Trophoblast cell (in vitro differentiated cells and primary cell): ENCODE measurements around the gene TBXAS1.

Experiments
- DNase-seq, 2 donors: peaks; one replicate each; pipeline ENCODE4 v3.0.0-alpha.2; 2016
- H2AFZ ChIP-seq: 2 replicates; pipeline ENCODE4 v1.6.1; 2013; ENCODE audit warnings: low read length, moderate library complexity, mild to moderate bottlenecking; ENCODE audit not compliant: insufficient read depth, poor library complexity
- H2AK5ac ChIP-seq: 2 replicates; pipeline ENCODE4 v1.6.1; 2013; ENCODE audit warnings: mild to moderate bottlenecking, low read length
- H2BK120ac ChIP-seq: 2 replicates; pipeline ENCODE4 v1.6.1; 2013; ENCODE audit warnings: low read length, mild to moderate bottlenecking, moderate library complexity; ENCODE audit not compliant: insufficient read depth, poor library complexity
- H2BK12ac ChIP-seq: 2 replicates; pipeline ENCODE4 v1.6.1; 2013; ENCODE audit warnings: mild to moderate bottlenecking, low read length, moderate library complexity
- H2BK5ac ChIP-seq: 2 replicates; pipeline ENCODE4 v1.6.1; 2013; ENCODE audit warnings: low read length, low read depth, moderate library complexity, mild to moderate bottlenecking; ENCODE audit not compliant: poor library complexity
- H3K14ac ChIP-seq: 2 replicates; pipeline ENCODE4 v1.6.1; 2013; ENCODE audit warnings: mild to moderate bottlenecking, low read length
- H3K18ac ChIP-seq: 2 replicates; pipeline ENCODE4 v1.6.1; 2013; ENCODE audit warnings: mild to moderate bottlenecking, low read length
- H3K23ac ChIP-seq: 2 replicates; pipeline ENCODE4 v1.6.1; 2013; ENCODE audit warnings: low read length
- H3K27ac ChIP-seq: 2 replicates; pipeline ENCODE4 v1.5.1; 2013; ENCODE audit warnings: low read depth, mild to moderate bottlenecking, inconsistent platforms, low read length, moderate library complexity
- H3K27me3 ChIP-seq: 2 replicates; pipeline ENCODE4 v1.6.1; 2013; ENCODE audit warnings: inconsistent platforms, mild to moderate bottlenecking, low read length, moderate library complexity; ENCODE audit not compliant: insufficient read depth
- H3K36me3 ChIP-seq, 2 experiments: 1 replicate in 1 of 2; 2 replicates in 1 of 2; pipeline ENCODE4 v1.6.1; 2013; ENCODE audit warnings: low read length in 2 of 2, mild to moderate bottlenecking in 2 of 2, moderate library complexity in 1 of 2; ENCODE audit not compliant: insufficient read depth in 2 of 2, control insufficient read depth in 1 of 2
- H3K4ac ChIP-seq: 2 replicates; pipeline ENCODE4 v1.6.1; 2013; ENCODE audit warnings: low read depth, mild to moderate bottlenecking, low read length, moderate library complexity
- H3K4me1 ChIP-seq, 2 experiments: 1 replicate in 1 of 2; 2 replicates in 1 of 2; pipeline ENCODE4 v1.6.1; 2013; ENCODE audit warnings: low read length in 2 of 2, mild to moderate bottlenecking in 2 of 2, moderate library complexity in 1 of 2; ENCODE audit not compliant: insufficient read depth in 2 of 2, control insufficient read depth in 1 of 2
- H3K4me2 ChIP-seq: 2 replicates; pipeline ENCODE4 v1.6.1; 2013; ENCODE audit warnings: inconsistent platforms, mild to moderate bottlenecking, low read length, moderate library complexity
- H3K4me3 ChIP-seq: 2 replicates; pipeline ENCODE4 v1.5.1; 2013; ENCODE audit warnings: mild to moderate bottlenecking, low read depth, low read length, inconsistent platforms
- H3K79me1 ChIP-seq: one replicate; pipeline ENCODE4 v1.6.1; 2013; ENCODE audit warnings: low read length
- H3K79me2 ChIP-seq: 2 replicates; pipeline ENCODE4 v1.6.1; 2013; ENCODE audit warnings: low read length, mild to moderate bottlenecking; ENCODE audit not compliant: control insufficient read depth, insufficient read depth, poor library complexity
- H3K9ac ChIP-seq: 2 replicates; pipeline ENCODE4 v1.6.1; 2013; ENCODE audit warnings: mild to moderate bottlenecking, low read length
- H3K9me3 ChIP-seq: 2 replicates; pipeline ENCODE4 v1.6.1; 2013; ENCODE audit warnings: low read depth, mild to moderate bottlenecking, control low read depth, inconsistent platforms, low read length; ENCODE audit not compliant: insufficient read depth
- H4K12ac ChIP-seq: 2 replicates; pipeline ENCODE4 v1.6.1; 2013; ENCODE audit warnings: low read depth, mild to moderate bottlenecking, low read length, moderate library complexity
- H4K8ac ChIP-seq: 2 replicates; pipeline ENCODE4 v1.6.1; 2013; ENCODE audit warnings: low read depth, mild to moderate bottlenecking, low read length, moderate library complexity
- H4K91ac ChIP-seq: one replicate; pipeline ENCODE4 v1.6.1; 2013; ENCODE audit warnings: low read depth, mild to moderate bottlenecking, low read length, moderate library complexity
- WGBS: extraction: QIAGEN DNeasy Blood & Tissue Kit; methylation state at CpG from one replicate; pipeline ENCODE4 v1.1.7; 2013; ENCODE audit warnings: missing lambda C conversion rate; ENCODE audit not compliant: insufficient read length, insufficient coverage; ENCODE audit errors: extremely low coverage; 5-methylcytosine and 5-hydroxymethylcytosine counted together

The TBXAS1 gene

GRCh38 chr7:139791316-139791715 lies 37.7 kb upstream of the TBXAS1 start:
- no peak overlapping the region for H2BK12ac ChIP-seq
- no peak for DNase-seq
- H3K4me3 ChIP-seq = no peak overlapping the region
- no peaks in the 10 kb centered on the region for H3K9me3 ChIP-seq
- H2BK120ac ChIP-seq = no peak overlapping the region
- WGBS = 100% methylated on average over 1 of the region's 7 CpGs
- H2BK5ac ChIP-seq = no peak overlapping the region
- H3K23ac ChIP-seq = no peak overlapping the region
- H2AFZ ChIP-seq = no peak overlapping the region
- H3K79me1 ChIP-seq = no peaks in the 10 kb centered on the region
- H4K12ac ChIP-seq = no peak overlapping the region
- no peak overlapping the region for H4K91ac ChIP-seq
- H3K27me3 ChIP-seq = no peaks in the 10 kb centered on the region
- no peak overlapping the region for H2AK5ac ChIP-seq
- no peak overlapping the region for H3K14ac ChIP-seq
- no peak overlapping the region for H3K27ac ChIP-seq
- H3K4ac ChIP-seq = no peak overlapping the region
- no peak overlapping the region for H3K4me2 ChIP-seq
- H3K18ac ChIP-seq = no peak overlapping the region
- no peak overlapping the region for H4K8ac ChIP-seq
- no peaks in the 10 kb centered on the region for H3K36me3 ChIP-seq
- H3K9ac ChIP-seq = no peak overlapping the region
- H3K79me2 ChIP-seq = no peaks in the 10 kb centered on the region
- H3K4me1 ChIP-seq = no peaks in the 10 kb centered on the region

- no peak overlapping the region for H3K4me3 ChIP-seq
- no CpG with 5 or more reads among the region's 2 CpGs for WGBS
These were observed 31.5 kb upstream of the TBXAS1 start for GRCh38 chr7:139797607-139798006.

DNA sequence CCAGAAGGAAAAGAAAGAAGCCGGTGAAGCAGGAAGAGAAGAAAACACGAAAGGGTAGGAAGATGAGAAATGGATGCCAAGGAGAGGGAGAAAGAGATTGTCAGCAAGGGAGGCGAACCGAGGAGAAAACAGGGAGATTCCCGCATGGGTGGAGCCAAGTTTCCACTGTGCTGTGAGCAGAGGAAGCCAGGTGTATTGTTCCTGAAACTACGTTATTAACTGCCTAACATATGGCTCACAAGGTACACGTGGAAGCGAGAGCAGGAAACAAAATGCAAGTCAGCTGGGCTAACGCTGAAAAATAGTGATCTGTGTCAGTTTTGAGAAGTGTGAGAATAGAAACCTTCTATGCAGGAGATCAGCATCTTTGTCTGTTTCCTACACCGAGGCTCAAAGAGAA lies 30.8 kb upstream of the TBXAS1 start:
- no peak overlapping the region for H4K8ac ChIP-seq
- no peak overlapping the region for H3K4ac ChIP-seq
- no peak overlapping the region for H2AK5ac ChIP-seq
- no peaks in the 10 kb centered on the region for H3K79me1 ChIP-seq
- no peak overlapping the region for H3K9ac ChIP-seq
- H3K14ac ChIP-seq = no peak overlapping the region
- no peak overlapping the region for H2BK12ac ChIP-seq
- H4K91ac ChIP-seq = no peak overlapping the region
- H2AFZ ChIP-seq = no peak overlapping the region
- WGBS = no CpG with 5 or more reads among the region's 10 CpGs
- no peak overlapping the region for H2BK5ac ChIP-seq
- H3K23ac ChIP-seq = no peak overlapping the region
- no peak overlapping the region for H3K4me2 ChIP-seq
- H3K18ac ChIP-seq = no peak overlapping the region
- H3K79me2 ChIP-seq = no peaks in the 10 kb centered on the region
- no peak overlapping the region for H3K27ac ChIP-seq
- DNase-seq = peak in 1 of 2 donors; percentile 27
- no peaks in the 10 kb centered on the region for H3K27me3 ChIP-seq
- H3K4me3 ChIP-seq = no peak overlapping the region
- no peak overlapping the region for H2BK120ac ChIP-seq
- no peak overlapping the region for H4K12ac ChIP-seq
- H3K36me3 ChIP-seq = no peaks in the 10 kb centered on the region
- H3K4me1 ChIP-seq = no peaks in the 10 kb centered on the region
- H3K9me3 ChIP-seq = peaks cover 2% of the 10 kb centered on the region

More at GRCh38 chr7:139797607-139798006, 31.5 kb upstream of the TBXAS1 start:
- DNase-seq = no peak
- no peak overlapping the region for H3K4ac ChIP-seq
- H3K36me3 ChIP-seq = no peaks in the 10 kb centered on the region
- H3K4me1 ChIP-seq = no peaks in the 10 kb centered on the region
- H3K27ac ChIP-seq = no peak overlapping the region
- H2AFZ ChIP-seq = no peak overlapping the region
- no peak overlapping the region for H2BK5ac ChIP-seq
- no peak overlapping the region for H3K14ac ChIP-seq
- H3K4me2 ChIP-seq = no peak overlapping the region
- no peak overlapping the region for H3K9ac ChIP-seq
- no peak overlapping the region for H2BK12ac ChIP-seq
- no peak overlapping the region for H3K18ac ChIP-seq
- H4K8ac ChIP-seq = no peak overlapping the region
- H3K79me1 ChIP-seq = no peaks in the 10 kb centered on the region
- no peak overlapping the region for H3K23ac ChIP-seq
- no peaks in the 10 kb centered on the region for H3K79me2 ChIP-seq
- H3K27me3 ChIP-seq = no peaks in the 10 kb centered on the region
- no peak overlapping the region for H4K91ac ChIP-seq
- no peak overlapping the region for H4K12ac ChIP-seq
- H2AK5ac ChIP-seq = no peak overlapping the region
- H2BK120ac ChIP-seq = no peak overlapping the region
- H3K9me3 ChIP-seq = peaks cover 2% of the 10 kb centered on the region

- Histone ChIP-seq H4K8ac (no peak overlapping the region), H2BK5ac (no peak overlapping the region), H3K9ac (no peak overlapping the region), H2BK120ac (no peak overlapping the region), H2BK12ac (no peak overlapping the region), H3K79me1 (no peaks in the 10 kb centered on the region), H3K4me2 (no peak overlapping the region), H3K4me3 (no peak overlapping the region), H2AK5ac (no peak overlapping the region), H3K27me3 (no peaks in the 10 kb centered on the region), H3K79me2 (no peaks in the 10 kb centered on the region), H3K4me1 (no peaks in the 10 kb centered on the region), H3K23ac (no peak overlapping the region), H4K12ac (no peak overlapping the region), H4K91ac (no peak overlapping the region), H2AFZ (no peak overlapping the region), H3K36me3 (no peaks in the 10 kb centered on the region), H3K27ac (no peak overlapping the region), H3K9me3 (peaks cover 5% of the 10 kb centered on the region), H3K14ac (no peak overlapping the region), H3K4ac (no peak overlapping the region), H3K18ac (no peak overlapping the region)
- no peak for DNase-seq
- WGBS = no CpG with 5 or more reads among the region's 4 CpGs
These were observed 30.2 kb upstream of the TBXAS1 start for GRCh38 chr7:139798892-139799291.
